BLaER1 (cell line): ENCODE data around the gene APC.

Experiments used
- H3K27ac ChIP-seq: shearing (Covaris generic); formaldehyde crosslinking; 2 replicates; pipeline ENCODE4 v1.8.1; 2022
- H3K27me3 ChIP-seq: shearing (Covaris generic); formaldehyde crosslinking; 2 replicates; pipeline ENCODE4 v1.8.1; 2022
- H3K36me3 ChIP-seq: shearing (Covaris generic); formaldehyde crosslinking; 2 replicates; pipeline ENCODE4 v1.8.1; 2022
- H3K4me1 ChIP-seq: shearing (Covaris generic); formaldehyde crosslinking; 2 replicates; pipeline ENCODE4 v1.8.1; 2022
- H3K4me2 ChIP-seq: shearing (Covaris generic); formaldehyde crosslinking; 2 replicates; pipeline ENCODE4 v1.8.1; 2022
- H3K4me3 ChIP-seq: shearing (Covaris generic); formaldehyde crosslinking; 2 replicates; pipeline ENCODE4 v1.8.1; 2022
- H3K9ac ChIP-seq: shearing (Covaris generic); formaldehyde crosslinking; 2 replicates; pipeline ENCODE4 v1.8.1; 2022
- H3K9me3 ChIP-seq: shearing (Covaris generic); formaldehyde crosslinking; 2 replicates; pipeline ENCODE4 v1.8.1; 2022
- H4K20me1 ChIP-seq: shearing (Covaris generic); formaldehyde crosslinking; 2 replicates; pipeline ENCODE4 v1.8.1; 2022
- Cebpa-rat ChIP-seq: shearing (Covaris generic); IDR thresholded peaks from 2 replicates; pipeline ENCODE4 v1.8.1; 2022

Gene APC

DNA sequence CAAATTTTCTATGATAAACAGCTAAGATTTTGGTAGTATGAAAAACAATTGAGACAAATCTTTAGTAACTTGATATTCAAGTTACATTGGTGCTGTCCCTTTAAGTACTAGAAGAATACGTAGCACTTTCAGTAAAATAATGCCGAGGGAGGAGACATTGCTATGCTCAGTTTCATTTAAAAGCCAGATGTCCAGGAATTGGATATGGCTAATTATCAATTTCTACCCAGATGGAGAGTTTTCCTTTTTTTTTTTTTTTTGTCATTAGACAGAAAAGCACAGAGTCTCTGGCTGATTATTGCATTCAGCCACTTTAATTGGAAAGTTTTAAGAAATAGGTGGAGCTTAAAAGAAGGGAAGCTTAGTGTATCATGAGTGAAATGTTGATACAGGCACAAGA is 40.4 kb upstream of the APC start:
- Histone ChIP-seq H3K9me3 (no peaks in the 10 kb centered on the region), H3K27me3 (no peaks in the 10 kb centered on the region), H3K36me3 (no peaks in the 10 kb centered on the region), H3K4me2 (no peak overlapping the region), H3K4me3 (no peak overlapping the region), H3K9ac (no peak overlapping the region), H3K27ac (no peak overlapping the region), H3K4me1 (peaks cover 10% of the 10 kb centered on the region), H4K20me1 (no peaks in the 10 kb centered on the region)
- TF ChIP-seq Cebpa-rat = no peak

DNA sequence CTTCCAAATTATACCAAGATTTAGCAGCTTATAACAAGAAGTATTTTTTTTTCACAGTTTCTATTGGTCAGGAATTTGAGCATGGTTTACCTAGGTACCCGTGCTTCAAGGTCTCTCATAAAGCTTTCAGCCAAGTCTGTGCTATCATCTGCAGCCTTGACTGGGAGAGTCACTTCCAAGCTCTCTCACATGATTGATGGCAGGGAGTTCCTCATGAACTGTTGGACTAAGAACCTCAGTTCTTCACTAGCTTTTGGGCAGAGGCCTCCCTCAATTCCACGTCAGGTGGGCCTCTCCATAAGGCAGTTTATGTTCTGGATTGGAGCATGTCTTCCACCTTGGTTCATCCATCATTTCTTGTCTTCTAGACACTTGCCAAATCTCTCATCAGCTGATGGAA is 39.9 kb upstream of the APC start:
- Histone ChIP-seq H3K27ac (no peak overlapping the region), H3K9me3 (no peaks in the 10 kb centered on the region), H3K4me3 (no peak overlapping the region), H3K27me3 (no peaks in the 10 kb centered on the region), H3K9ac (no peak overlapping the region), H4K20me1 (no peaks in the 10 kb centered on the region), H3K4me2 (no peak overlapping the region), H3K4me1 (peaks cover 10% of the 10 kb centered on the region), H3K36me3 (no peaks in the 10 kb centered on the region)
- no peak for TF ChIP-seq Cebpa-rat

DNA sequence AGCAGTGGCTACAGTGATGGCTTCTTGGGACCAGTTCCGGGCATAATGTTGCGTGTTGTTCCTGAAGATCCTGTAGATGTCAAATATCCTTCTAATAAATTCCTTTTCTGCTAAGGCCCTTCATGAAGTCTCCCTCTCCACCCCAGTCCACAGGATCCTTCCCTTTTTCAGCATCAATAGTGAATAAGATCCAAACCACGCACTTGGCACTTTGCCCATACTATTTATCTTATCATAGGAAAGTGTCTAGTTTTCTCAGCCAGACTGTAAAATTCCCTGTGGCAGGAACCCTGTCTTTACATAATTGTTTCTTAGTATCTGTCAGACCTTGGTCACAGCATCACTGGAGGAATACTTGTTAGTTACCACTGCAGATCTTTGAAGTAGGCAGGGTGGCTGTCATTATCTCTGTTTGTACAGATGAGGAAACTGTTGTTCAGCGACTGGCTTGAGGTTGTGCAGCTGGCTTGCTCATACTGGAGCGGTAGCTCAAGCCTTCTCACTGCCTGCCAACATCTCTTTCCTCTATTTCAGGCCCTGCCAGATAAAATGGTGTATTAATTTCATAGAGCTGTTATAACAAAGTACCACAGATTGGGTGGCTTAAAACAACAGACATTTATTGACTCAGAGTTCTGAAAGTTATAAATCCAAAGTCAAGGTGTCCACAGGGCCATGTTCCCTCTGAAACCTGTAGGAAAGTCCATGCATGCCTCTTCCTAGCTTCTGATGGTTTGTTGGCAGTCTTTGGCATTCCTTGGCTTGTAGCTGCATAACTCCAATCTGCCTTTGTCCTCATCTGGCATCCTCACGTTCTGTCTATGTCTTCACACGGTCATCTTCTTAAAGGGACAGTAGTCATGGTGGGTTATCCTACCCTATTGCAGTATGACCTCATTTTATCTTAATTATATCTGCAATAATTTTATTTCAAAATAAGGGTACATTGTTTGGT is 33.5 kb upstream of the APC start:
- 0 out of 2 replicates have a peak overlapping the region, but pooled peaks have one; percentile 11 for H3K4me2 ChIP-seq
- TF ChIP-seq Cebpa-rat = no peak
- H3K27ac ChIP-seq = no peak overlapping the region
- H3K36me3 ChIP-seq = no peaks in the 10 kb centered on the region
- H4K20me1 ChIP-seq = no peaks in the 10 kb centered on the region
- peaks cover 25% of the 10 kb centered on the region for H3K4me1 ChIP-seq
- no peak overlapping the region for H3K4me3 ChIP-seq
- H3K9me3 ChIP-seq = no peaks in the 10 kb centered on the region
- no peaks in the 10 kb centered on the region for H3K27me3 ChIP-seq
- no peak overlapping the region for H3K9ac ChIP-seq

DNA sequence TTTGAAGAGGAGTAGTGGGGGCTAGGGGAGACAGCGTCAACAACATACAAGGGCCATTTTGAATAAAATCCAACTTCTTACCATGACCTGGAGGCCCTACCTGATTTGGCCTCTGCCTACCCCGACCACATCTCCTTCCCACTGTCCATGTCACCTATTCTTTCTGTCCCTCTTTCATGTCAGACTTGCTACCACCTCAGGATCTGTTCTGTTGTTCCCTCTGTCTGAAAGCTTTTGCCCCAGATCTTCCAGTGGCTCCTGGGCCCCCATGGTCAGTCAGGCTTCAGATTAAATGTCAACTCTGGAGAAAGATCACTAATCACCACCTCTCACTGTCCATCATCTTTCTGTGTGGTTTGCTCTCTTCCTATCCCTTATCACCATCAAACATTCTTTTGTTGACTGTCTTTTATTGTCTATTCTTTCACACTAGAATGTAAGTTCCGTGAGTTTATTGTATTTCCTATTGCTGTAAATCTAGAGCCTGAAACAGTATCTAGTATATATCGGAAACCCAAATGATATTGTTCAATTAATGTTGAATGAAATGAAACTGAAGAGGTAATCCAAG is 31.2 kb upstream of the APC start:
- H3K9me3 ChIP-seq = no peaks in the 10 kb centered on the region; the same call in 1 of the 2 replicates
- H3K27ac ChIP-seq = no peak overlapping the region
- no peak overlapping the region for H3K9ac ChIP-seq
- no peak overlapping the region for H3K4me3 ChIP-seq
- H3K36me3 ChIP-seq = peaks cover 11% of the 10 kb centered on the region; the same call in 1 of the 2 replicates
- no peaks in the 10 kb centered on the region; the same call in 1 of the 2 replicates for H4K20me1 ChIP-seq
- peaks cover 47% of the 10 kb centered on the region for H3K4me1 ChIP-seq
- H3K27me3 ChIP-seq = no peaks in the 10 kb centered on the region
- H3K4me2 ChIP-seq = peak overlapping the region; percentile 64; the same call in 1 of the 2 replicates
- TF ChIP-seq Cebpa-rat = no peak

DNA sequence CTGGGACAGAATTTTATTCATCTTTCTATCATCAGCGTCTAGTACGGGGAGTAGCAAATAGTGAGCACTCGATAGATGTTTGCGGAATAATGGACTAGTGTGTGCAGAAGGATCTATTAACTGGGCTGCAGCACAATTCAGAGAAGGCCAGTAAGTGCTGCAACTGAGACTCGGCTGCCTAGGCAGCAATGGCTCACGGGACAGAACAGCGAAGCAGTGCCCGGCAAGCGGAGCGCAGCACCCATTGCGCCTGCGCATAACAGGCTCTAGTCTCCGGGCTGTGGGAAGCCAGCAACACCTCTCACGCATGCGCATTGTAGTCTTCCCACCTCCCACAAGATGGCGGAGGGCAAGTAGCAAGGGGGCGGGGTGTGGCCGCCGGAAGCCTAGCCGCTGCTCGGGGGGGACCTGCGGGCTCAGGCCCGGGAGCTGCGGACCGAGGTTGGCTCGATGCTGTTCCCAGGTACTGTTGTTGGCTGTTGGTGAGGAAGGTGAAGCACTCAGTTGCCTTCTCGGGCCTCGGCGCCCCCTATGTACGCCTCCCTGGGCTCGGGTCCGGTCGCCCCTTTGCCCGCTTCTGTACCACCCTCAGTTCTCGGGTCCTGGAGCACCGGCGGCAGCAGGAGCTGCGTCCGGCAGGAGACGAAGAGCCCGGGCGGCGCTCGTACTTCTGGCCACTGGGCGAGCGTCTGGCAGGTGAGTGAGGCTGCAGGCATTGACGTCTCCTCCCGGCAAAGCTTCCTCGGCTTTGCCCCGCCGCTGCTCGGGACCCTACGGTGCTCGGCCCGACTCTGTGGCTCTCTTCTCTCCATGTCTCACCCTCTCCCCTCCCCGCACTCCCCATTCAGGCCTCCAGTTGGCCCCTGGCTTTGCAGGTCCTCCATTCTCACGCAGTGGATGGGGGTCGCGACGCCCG is 30.2 kb upstream of the APC start:
- Histone ChIP-seq H3K4me3 (peak overlapping the region; percentile 92), H3K27me3 (no peaks in the 10 kb centered on the region), H3K4me1 (peaks cover 48% of the 10 kb centered on the region), H3K36me3 (peaks cover 20% of the 10 kb centered on the region), H3K4me2 (peak overlapping the region; percentile 92), H3K9me3 (peaks cover 6% of the 10 kb centered on the region; the same call in 1 of the 2 replicates), H3K9ac (peak overlapping the region; percentile 91), H3K27ac (peak overlapping the region; percentile 88), H4K20me1 (no peaks in the 10 kb centered on the region; the same call in 1 of the 2 replicates)
- TF ChIP-seq Cebpa-rat = no peak

DNA sequence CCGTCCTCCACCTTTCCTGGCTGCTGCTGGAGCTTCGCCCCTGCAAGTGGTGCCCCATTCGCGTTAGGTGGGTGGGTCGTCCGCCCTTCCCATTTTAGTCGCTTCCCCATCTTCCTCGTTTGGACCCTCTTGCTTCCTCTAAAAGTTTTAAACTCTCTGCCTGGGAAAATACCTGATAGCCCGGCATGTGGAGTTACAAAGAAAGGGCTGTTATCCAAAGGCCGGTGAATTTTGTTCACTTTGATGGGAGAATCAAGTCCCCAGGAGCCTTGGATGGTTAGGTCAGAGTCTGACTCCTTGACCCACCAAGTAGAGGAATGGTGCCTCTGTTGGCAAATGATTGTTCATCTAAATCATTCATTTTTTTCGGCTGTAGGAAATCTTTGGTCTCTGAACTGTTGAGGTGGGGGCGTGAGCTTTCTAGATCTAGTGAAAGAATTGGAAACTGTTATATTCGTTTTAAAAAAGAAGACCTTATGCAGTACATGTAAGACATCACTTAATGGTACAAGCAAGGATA is 29.5 kb upstream of the APC start:
- no peak for TF ChIP-seq Cebpa-rat
- Histone ChIP-seq H3K27me3 (no peaks in the 10 kb centered on the region), H3K4me1 (peaks cover 48% of the 10 kb centered on the region), H3K4me2 (peak overlapping the region; percentile 92), H3K27ac (peak overlapping the region; percentile 88), H3K4me3 (peak overlapping the region; percentile 92), H4K20me1 (peaks cover 3% of the 10 kb centered on the region; the same call in 1 of the 2 replicates), H3K36me3 (peaks cover 27% of the 10 kb centered on the region), H3K9ac (peak overlapping the region; percentile 91), H3K9me3 (peaks cover 7% of the 10 kb centered on the region; the same call in 1 of the 2 replicates)

DNA sequence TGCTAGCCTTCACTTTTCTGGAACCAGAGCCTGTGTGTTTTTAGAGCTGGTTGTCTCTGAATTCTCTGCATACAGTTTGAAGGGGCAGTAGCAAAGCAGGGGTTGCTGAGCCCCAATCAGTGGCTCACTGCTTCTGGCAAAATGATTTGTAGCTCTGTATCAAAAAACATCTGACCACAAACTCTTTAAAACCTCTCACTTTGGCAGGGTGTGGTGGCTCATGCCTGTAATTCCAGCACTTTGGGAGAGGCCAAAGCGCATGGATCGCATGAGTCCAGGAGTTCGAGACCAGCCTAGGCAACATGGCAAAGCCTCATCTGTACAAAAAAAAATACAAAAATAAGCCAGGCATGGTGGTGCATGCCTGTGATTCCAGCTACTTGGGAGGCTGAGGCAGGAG is 28.3 kb upstream of the APC start:
- H3K27ac ChIP-seq = peak overlapping the region; percentile 8; the same call in 1 of the 2 replicates
- no peaks in the 10 kb centered on the region for H3K27me3 ChIP-seq
- peak overlapping the region; percentile 92 for H3K4me2 ChIP-seq
- TF ChIP-seq Cebpa-rat = no peak
- H3K4me3 ChIP-seq = peak overlapping the region; percentile 92
- H3K9me3 ChIP-seq = peaks cover 7% of the 10 kb centered on the region; the same call in 1 of the 2 replicates
- peak overlapping the region; percentile 91; the same call in 1 of the 2 replicates for H3K9ac ChIP-seq
- peaks cover 15% of the 10 kb centered on the region; the same call in 1 of the 2 replicates for H4K20me1 ChIP-seq
- peaks cover 40% of the 10 kb centered on the region for H3K4me1 ChIP-seq
- peaks cover 33% of the 10 kb centered on the region for H3K36me3 ChIP-seq

DNA sequence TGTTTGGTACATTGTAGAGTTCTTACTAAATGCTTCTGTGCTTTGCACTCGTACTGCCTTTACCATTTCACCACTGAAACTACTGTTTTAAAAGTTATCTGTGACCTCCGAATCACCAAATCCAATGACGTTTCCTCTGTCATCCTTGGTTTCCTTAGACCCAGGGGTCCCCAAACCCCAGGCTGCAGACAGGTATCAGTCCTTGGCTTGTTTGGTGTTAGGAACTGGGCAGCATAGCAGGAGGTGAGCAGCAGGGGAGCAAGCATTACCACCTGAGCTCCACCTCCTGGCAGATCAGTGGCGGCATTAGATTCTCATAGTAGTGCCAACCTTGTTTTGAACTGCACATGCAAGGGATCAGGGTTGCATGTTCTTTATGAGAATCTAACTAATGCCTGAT is 26.8 kb upstream of the APC start:
- Histone ChIP-seq H3K27ac (no peak overlapping the region), H3K27me3 (no peaks in the 10 kb centered on the region), H3K4me2 (peak overlapping the region; percentile 92), H3K9me3 (peaks cover 7% of the 10 kb centered on the region; the same call in 1 of the 2 replicates), H4K20me1 (peaks cover 30% of the 10 kb centered on the region; the same call in 1 of the 2 replicates), H3K36me3 (peaks cover 33% of the 10 kb centered on the region), H3K4me3 (no peak overlapping the region), H3K9ac (no peak overlapping the region), H3K4me1 (peaks cover 38% of the 10 kb centered on the region)
- TF ChIP-seq Cebpa-rat = no peak

DNA sequence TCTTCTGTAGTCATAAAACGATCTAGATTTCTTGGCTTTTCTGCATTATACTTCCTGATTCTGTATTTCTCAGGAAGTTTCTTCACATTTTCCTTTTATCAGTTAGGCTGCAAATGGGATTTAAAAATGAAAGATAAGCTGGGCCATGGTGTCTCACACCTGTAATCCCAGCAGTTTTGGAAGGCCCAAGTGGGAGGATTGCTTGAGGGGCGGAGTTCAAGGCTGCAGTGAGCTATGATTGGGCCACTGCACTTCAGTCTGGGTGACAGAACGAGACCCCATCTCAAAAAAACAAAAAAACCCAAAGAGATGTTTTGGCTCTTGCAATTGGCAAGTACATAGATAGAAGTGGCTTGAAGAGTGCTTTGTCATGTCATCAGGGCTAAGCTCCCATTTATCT is 26.2 kb upstream of the APC start:
- no peak overlapping the region for H3K4me3 ChIP-seq
- no peaks in the 10 kb centered on the region for H3K27me3 ChIP-seq
- peaks cover 31% of the 10 kb centered on the region; the same call in 1 of the 2 replicates for H4K20me1 ChIP-seq
- peak overlapping the region; percentile 0; the same call in 1 of the 2 replicates for H3K4me2 ChIP-seq
- peaks cover 7% of the 10 kb centered on the region; the same call in 1 of the 2 replicates for H3K9me3 ChIP-seq
- peaks cover 33% of the 10 kb centered on the region for H3K36me3 ChIP-seq
- TF ChIP-seq Cebpa-rat = no peak
- no peak overlapping the region for H3K27ac ChIP-seq
- H3K9ac ChIP-seq = no peak overlapping the region
- H3K4me1 ChIP-seq = peaks cover 38% of the 10 kb centered on the region
